Measurements from ENCODE around the gene AGK.

DNA sequence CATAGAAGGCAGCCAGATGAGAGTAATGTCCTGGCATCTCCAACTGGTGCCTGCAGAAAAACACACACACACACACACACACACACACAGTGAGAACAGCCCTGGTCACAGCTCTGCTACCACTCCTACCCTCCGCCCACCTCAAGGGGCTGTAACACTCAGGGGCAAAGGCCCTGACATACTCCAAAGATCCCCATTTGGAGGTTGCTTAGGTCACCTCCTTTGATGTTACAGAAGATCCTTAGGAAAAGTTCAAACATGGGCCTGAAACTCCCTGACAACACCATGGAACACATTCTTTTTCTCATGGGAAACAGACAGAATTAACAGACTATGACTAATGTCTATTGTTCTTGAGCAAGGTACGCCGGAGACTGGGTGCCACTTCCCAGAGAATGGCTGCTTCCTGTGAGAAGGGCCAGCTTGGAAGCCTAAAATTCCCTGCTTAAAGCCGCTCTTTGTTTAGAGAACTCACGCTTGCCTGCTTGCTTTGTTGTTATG, 123.0 kb downstream of the AGK start:
- TF ChIP-seq, protein P1, sequence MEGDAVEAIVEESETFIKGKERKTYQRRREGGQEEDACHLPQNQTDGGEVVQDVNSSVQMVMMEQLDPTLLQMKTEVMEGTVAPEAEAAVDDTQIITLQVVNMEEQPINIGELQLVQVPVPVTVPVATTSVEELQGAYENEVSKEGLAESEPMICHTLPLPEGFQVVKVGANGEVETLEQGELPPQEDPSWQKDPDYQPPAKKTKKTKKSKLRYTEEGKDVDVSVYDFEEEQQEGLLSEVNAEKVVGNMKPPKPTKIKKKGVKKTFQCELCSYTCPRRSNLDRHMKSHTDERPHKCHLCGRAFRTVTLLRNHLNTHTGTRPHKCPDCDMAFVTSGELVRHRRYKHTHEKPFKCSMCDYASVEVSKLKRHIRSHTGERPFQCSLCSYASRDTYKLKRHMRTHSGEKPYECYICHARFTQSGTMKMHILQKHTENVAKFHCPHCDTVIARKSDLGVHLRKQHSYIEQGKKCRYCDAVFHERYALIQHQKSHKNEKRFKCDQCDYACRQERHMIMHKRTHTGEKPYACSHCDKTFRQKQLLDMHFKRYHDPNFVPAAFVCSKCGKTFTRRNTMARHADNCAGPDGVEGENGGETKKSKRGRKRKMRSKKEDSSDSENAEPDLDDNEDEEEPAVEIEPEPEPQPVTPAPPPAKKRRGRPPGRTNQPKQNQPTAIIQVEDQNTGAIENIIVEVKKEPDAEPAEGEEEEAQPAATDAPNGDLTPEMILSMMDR (IDR thresholded peaks at IDR 0.05): no peak
- TF ChIP-seq POLR2A (IDR thresholded peaks at IDR 0.05) (no peak), POLR2AphosphoS5 (IDR thresholded peaks at IDR 0.05) (no peak)
